COR-L47 (cell line): ENCODE results near the gene NELFB.

Source experiments
- DNase-seq: peaks from one replicate; lab custom pipeline; 2025; lab: John Stamatoyannopoulos, UW

Gene NELFB

GRCh38 chr9:137223078-137223970, 31.8 kb upstream of the NELFB start:
- peak; percentile 98 for DNase-seq

GRCh38 chr9:137224830-137225694, 30.1 kb upstream of the NELFB start, which contains the start of gene CYSRT1:
Gene CYSRT1, plus strand, starts transcription at chr9:137225174. Its CDS starts 448 bp downstream, at chr9:137225622.
- no peak for DNase-seq

GRCh38 chr9:137225699-137226331, 29.3 kb upstream of the NELFB start:
- no peak for DNase-seq

- DNase-seq: no peak
Measured at GRCh38 chr9:137226338-137227053, 28.6 kb upstream of the NELFB start.

GRCh38 chr9:137227054-137227852, 27.9 kb upstream of the NELFB start, which contains the start of gene RNF224:
Gene RNF224, plus strand, starts transcription at chr9:137227502. Its CDS starts 834 bp downstream, at chr9:137228336.
- peak; percentile 75 for DNase-seq

- DNase-seq: no peak
Measured at GRCh38 chr9:137227853-137228505, 27.1 kb upstream of the NELFB start.

- no peak for DNase-seq
Measured at GRCh38 chr9:137228506-137228967, 26.6 kb upstream of the NELFB start.

- DNase-seq: no peak
Measured at GRCh38 chr9:137228968-137229896, 25.9 kb upstream of the NELFB start.

- DNase-seq: no peak
Measured at GRCh38 chr9:137229903-137230704, 25.0 kb upstream of the NELFB start.

- no peak for DNase-seq
Measured at GRCh38 chr9:137230705-137231371, 24.3 kb upstream of the NELFB start, which contains the start of gene SLC34A3. Gene SLC34A3, plus strand, starts transcription at chr9:137230901. Its CDS starts 802 bp downstream, at chr9:137231703.

- no peak for DNase-seq
Measured at GRCh38 chr9:137231372-137232039, 23.6 kb upstream of the NELFB start.

- no peak for DNase-seq
Measured at GRCh38 chr9:137232101-137232500, 23.0 kb upstream of the NELFB start.

- DNase-seq: no peak
Measured at GRCh38 chr9:137232510-137232909, 22.6 kb upstream of the NELFB start.

- no peak for DNase-seq
Measured at GRCh38 chr9:137233143-137233980, 21.8 kb upstream of the NELFB start.

- no peak for DNase-seq
Measured at GRCh38 chr9:137234055-137234697, 21.0 kb upstream of the NELFB start.
